ENCODE data around the gene SH3D19.
"Not testable (repeated sequence)": the region's sequence is repeated elsewhere in the genome, so short reads cannot be mapped to it uniquely, and the experiment has no call there.

Gene SH3D19

DNA sequence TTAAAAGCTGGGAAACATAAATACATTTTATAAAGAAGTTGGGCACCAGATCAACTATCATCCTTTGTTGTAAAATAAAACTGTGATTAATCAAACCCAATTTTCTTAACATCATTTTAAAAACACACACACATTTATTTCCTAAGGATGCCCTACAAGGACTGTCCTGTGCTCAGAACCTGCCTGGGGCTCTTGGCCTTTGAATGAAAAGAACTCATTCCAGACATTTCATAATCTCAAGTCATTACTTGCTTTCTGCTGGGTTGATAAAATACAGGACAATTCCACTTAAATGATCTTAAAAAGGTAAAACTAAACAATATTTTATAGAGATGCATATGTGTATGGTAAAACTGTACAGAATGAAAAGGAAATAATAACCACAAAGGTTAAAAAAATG, 2.8 kb downstream of the SH3D19 start:
- no peak for DNase-seq (ENCODE audit: insufficient read length, low spot score)
- TF ChIP-seq, protein P1, sequence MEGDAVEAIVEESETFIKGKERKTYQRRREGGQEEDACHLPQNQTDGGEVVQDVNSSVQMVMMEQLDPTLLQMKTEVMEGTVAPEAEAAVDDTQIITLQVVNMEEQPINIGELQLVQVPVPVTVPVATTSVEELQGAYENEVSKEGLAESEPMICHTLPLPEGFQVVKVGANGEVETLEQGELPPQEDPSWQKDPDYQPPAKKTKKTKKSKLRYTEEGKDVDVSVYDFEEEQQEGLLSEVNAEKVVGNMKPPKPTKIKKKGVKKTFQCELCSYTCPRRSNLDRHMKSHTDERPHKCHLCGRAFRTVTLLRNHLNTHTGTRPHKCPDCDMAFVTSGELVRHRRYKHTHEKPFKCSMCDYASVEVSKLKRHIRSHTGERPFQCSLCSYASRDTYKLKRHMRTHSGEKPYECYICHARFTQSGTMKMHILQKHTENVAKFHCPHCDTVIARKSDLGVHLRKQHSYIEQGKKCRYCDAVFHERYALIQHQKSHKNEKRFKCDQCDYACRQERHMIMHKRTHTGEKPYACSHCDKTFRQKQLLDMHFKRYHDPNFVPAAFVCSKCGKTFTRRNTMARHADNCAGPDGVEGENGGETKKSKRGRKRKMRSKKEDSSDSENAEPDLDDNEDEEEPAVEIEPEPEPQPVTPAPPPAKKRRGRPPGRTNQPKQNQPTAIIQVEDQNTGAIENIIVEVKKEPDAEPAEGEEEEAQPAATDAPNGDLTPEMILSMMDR (IDR thresholded peaks at IDR 0.05; ENCODE audit: insufficient read depth, missing control alignments): no peak
- no peak for FAIRE-seq

DNA sequence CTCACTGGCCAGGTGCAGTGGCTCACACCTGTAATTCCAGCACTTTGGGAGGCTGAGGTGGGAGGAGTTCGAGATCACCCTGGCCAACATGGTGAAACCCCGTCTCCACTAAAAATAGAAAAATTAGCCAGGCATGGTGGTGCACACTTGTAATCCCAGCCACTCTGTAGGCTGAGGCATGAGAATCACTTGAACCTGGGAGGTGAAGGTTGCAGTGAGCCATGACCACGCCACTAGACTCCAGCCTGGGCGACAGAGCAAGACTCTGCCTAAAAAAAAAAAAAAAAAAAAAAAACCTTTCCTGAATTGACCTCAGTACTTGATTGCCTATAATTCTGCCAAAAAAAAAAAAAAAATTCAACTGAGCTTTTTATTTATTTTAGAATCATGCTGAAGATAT, 3.2 kb downstream of the SH3D19 start:
- FAIRE-seq; DNase-seq (ENCODE audit: insufficient read length, low spot score): not testable (repeated sequence)

DNA sequence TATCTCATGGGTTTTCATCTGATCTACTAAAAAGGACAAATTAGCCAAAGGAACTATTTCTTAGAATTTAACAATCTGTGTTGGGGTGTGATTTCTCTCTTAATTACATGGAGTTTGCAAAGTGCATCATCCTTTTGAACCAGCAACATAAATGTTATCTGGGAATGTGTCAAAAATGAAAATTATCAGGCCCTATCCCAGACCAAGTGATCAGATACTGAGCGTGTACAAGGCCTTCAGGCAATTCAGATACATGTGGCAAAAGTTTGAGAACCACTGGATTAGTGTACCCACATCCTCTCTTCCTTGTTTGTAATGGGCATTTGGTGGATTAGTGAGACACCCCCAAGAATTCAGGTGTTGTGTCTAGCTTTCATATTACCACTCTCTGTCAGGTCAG, 3.8 kb downstream of the SH3D19 start:
- TF ChIP-seq, protein P1 (IDR thresholded peaks at IDR 0.05; ENCODE audit: insufficient read depth, missing control alignments): no peak
- FAIRE-seq (no peak), DNase-seq (ENCODE audit: insufficient read length, low spot score) (no peak)

- DNase-seq (ENCODE audit: insufficient read length, low spot score): no peak
- TF ChIP-seq, protein P1 (IDR thresholded peaks at IDR 0.05; ENCODE audit: insufficient read depth, missing control alignments): no peak
- FAIRE-seq: no peak
Measured at GRCh38 chr4:151319490-151319889, 5.9 kb downstream of the SH3D19 start.

GRCh38 chr4:151318307-151319006, 6.9 kb downstream of the SH3D19 start:
- FAIRE-seq (no peak), DNase-seq (ENCODE audit: insufficient read length, low spot score) (no peak)
- TF ChIP-seq, protein P1 (IDR thresholded peaks at IDR 0.05; ENCODE audit: insufficient read depth, missing control alignments): no peak

- TF ChIP-seq, protein P1 (IDR thresholded peaks at IDR 0.05; ENCODE audit: insufficient read depth, missing control alignments): no peak
- DNase-seq (ENCODE audit: insufficient read length, low spot score) (no peak), FAIRE-seq (no peak)
Measured at GRCh38 chr4:151316645-151317044, 8.8 kb downstream of the SH3D19 start.

GRCh38 chr4:151315212-151315886, 10.1 kb downstream of the SH3D19 start:
- TF ChIP-seq, protein P1 (IDR thresholded peaks at IDR 0.05; ENCODE audit: insufficient read depth, missing control alignments): no peak
- FAIRE-seq: no peak
- DNase-seq (ENCODE audit: insufficient read length, low spot score): no peak

Measured in D721Med (cell line).